DMS53 treated with DMSO at 0.1 percent for 48 hours (cell line): Measurements from ENCODE around the gene SCLT1.

Experiments
- DNase-seq: peaks from one replicate; lab custom pipeline; 2025; ENCODE audit not compliant: unreplicated experiment; lab: John Stamatoyannopoulos, UW

SCLT1 gene

GRCh38 chr4:128847082-128847724 is 246.1 kb downstream of the SCLT1 start:
- DNase-seq: peak; percentile 52

GRCh38 chr4:128846063-128846462 is 247.3 kb downstream of the SCLT1 start:
- peak; percentile 85 for DNase-seq

- no peak for DNase-seq
Observed at GRCh38 chr4:128844931-128845330, 248.4 kb downstream of the SCLT1 start.

- DNase-seq: no peak
Observed at GRCh38 chr4:128841402-128841801, 251.9 kb downstream of the SCLT1 start.

GRCh38 chr4:128840711-128841318 is 252.5 kb downstream of the SCLT1 start:
- no peak for DNase-seq

GRCh38 chr4:128837679-128838078 is 255.7 kb downstream of the SCLT1 start:
- no peak for DNase-seq

GRCh38 chr4:128837198-128837597 is 256.1 kb downstream of the SCLT1 start:
- no peak for DNase-seq

- no peak for DNase-seq
Observed at GRCh38 chr4:128835498-128836222, 257.7 kb downstream of the SCLT1 start.
